GM12891 (cell line): Measurements from ENCODE around the gene MARCHF9.

Experiments used
- DNase-seq: peaks from one replicate; pipeline ENCODE4 v3.0.0; 2011; ENCODE audit warnings: low spot score; ENCODE audit not compliant: insufficient read length
- FAIRE-seq: peaks from 2 replicates; lab custom pipeline; 2011; peaks lifted over from hg19 to GRCh38; lab: Jason Lieb, UNC
- PAX5 ChIP-seq: IDR thresholded peaks from 2 replicates; pipeline ENCODE4 v1.6.1; 2011; ENCODE audit warnings: low read length, moderate library complexity, mild to moderate bottlenecking; ENCODE audit not compliant: insufficient read depth, severe bottlenecking
- POLR2A ChIP-seq: IDR thresholded peaks from 2 replicates; pipeline ENCODE4 v1.6.1; 2011; ENCODE audit warnings: low read depth, low read length, control low read depth
- POLR2AphosphoS5 ChIP-seq: IDR thresholded peaks from 2 replicates; pipeline ENCODE4 v1.6.1; 2011; ENCODE audit warnings: low read depth, low read length, control low read depth
- POU2F2 ChIP-seq: IDR thresholded peaks from 2 replicates; pipeline ENCODE4 v1.6.1; 2011; ENCODE audit warnings: low read depth, mild to moderate bottlenecking, control low read depth, low read length, moderate library complexity
- SPI1 ChIP-seq: IDR thresholded peaks from 2 replicates; pipeline ENCODE4 v1.6.1; 2011; ENCODE audit warnings: low read depth, low read length, control low read depth
- TAF1 ChIP-seq: IDR thresholded peaks from 2 replicates; pipeline ENCODE4 v1.6.1; 2011; ENCODE audit warnings: low read depth, low read length, control low read depth

The MARCHF9 gene

DNA sequence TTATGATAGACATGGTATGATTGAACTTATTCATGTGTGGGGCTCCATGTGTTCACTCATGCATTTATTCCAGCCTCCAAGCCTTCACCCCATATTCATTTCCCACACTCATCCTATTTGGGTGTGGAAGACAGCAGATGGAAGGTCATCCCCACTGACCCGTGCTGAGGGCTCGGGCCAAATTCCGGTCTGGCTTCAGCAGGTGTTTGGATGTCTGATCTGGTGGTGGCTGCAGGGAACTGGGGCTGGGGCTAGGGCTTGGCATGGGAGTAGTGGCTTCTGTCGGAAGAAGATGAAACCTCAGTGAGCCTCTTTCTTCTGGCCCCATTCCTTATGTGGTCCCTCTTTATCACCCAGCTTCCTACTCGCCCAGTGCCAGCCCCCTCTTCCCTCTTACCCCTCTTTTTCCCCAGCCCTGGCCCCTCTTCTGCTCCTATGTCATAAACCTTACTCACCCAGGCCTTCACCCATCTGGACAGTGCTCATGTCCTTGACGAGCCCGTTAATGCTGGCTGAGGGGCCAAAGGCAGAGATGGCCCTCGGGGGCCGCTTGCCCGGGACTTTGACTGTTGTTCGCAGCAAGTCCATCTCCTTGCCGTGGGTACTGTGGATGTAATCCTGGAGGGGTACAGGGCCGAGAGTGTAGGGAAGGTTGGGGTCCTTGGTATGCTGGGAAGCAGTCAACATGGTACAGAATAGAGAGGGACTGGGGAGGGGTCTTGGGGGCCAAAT is 24.4 kb upstream of the MARCHF9 start:
- FAIRE-seq, result no peak
- no peak for DNase-seq
- TF ChIP-seq POU2F2 (no peak), POLR2A (no peak), PAX5 (no peak), SPI1 (no peak), TAF1 (no peak), POLR2AphosphoS5 (no peak)

DNA sequence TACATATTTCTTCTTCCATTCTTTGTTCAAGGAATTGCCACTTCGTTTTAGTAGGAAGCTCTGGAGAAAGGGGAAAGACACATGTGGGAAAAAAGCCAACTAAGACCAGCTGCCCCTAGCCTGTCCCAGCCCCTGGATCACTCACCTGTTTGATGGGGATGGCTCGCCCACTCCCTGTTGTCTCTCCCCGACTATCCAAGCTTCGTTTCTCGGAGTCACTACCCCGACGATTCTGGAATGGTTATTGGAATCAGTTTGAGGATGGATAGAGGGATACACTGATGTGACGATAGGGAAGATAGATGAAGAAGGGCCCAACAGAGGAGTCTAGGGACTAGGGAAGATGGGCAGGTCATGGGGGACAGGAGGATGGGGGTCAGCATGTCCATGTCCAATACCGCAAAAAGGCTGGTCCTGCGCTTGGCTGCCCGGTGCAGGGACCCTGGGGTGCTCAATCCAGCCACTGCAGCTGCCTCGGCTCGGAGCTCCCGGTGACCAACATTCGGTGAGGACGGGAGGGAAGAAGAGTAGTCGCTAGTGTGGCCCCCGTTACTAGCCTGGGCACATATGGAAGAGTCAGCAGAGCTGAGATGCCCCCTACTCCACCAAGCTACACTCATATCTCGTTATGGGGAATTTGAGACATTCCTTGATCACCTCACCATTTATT is 23.4 kb upstream of the MARCHF9 start:
- FAIRE-seq, result no peak

GRCh38 chr12:57732270-57732669 is 22.6 kb upstream of the MARCHF9 start:
- FAIRE-seq, result no peak
- no peak for DNase-seq
- TF ChIP-seq SPI1 (no peak), POU2F2 (no peak), POLR2A (no peak), POLR2AphosphoS5 (no peak), PAX5 (no peak)

More for the DNA sequence above, 23.4 kb upstream of the MARCHF9 start:
- TF ChIP-seq POLR2AphosphoS5 (no peak), TAF1 (no peak), SPI1 (no peak), PAX5 (no peak), POU2F2 (no peak), POLR2A (no peak)
- DNase-seq, result no peak

DNA sequence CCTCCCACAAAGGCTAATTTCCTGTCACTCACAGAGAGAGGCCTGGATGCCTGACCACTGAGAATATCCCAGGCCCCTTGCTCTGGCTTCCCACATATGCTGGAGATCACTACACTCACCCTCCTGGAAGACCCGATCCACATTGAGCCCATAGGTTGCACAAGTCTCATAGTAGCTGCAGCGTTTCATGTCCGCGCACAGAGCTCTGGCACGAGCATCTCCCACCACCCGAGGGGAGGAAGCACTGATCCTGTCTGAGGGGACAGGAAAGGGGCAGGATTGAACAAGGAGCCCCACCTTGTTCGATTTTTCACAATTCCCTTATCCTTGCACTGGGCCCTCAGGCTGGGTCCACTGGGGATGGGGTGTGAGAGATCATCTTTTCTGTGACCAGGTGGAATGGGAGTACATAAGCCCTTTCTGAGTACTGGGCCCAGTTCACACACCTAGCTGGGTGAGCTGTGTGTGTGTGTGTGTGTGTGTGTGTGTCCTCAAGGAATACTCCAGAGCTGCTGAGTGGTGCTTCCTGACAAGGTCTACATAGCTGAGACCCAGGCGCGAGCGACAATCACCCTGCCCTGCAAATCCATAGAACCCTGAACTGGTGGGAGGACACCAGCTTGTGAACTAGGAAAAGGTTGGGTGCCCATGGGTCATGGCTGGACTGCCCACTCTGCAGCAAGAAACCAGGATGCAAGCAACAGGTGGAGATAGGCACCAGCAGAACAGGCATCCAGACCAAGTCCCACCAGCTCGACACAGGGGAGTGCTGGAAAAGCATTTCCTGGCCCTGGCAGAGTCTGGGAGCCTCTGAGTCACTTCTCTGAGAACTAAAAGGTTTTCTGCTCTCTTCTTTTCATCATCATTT is 21.9 kb upstream of the MARCHF9 start:
- no peak for TF ChIP-seq TAF1
- no peak for TF ChIP-seq POLR2A
- no peak for TF ChIP-seq POU2F2
- TF ChIP-seq POLR2AphosphoS5, result no peak
- TF ChIP-seq SPI1, result no peak
- no peak for TF ChIP-seq PAX5
- no peak for DNase-seq
- no peak for FAIRE-seq

DNA sequence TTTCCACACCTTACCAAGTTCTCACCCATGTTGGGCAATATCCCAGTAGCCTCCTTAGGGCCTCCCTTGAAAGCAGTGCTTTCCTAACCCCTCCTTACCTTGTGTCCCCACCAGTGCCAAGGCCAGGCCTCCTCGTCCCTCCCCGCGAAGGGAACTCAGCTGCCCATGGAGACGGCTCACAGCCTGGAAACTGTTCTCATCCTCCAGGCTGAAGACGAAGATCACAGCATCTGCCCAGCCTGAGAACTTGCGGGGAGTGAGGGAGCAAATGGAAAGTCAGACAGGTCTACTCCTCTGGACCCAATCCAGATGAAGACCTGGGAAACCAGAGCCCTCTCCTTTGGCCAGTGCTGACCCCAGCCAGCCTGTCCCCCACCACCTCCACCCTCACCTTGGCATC is 21.0 kb upstream of the MARCHF9 start:
- DNase-seq (no peak), FAIRE-seq (no peak)
- no peak for TF ChIP-seq POLR2A
- TF ChIP-seq PAX5, result no peak
- no peak for TF ChIP-seq POLR2AphosphoS5
- no peak for TF ChIP-seq POU2F2
- TF ChIP-seq SPI1, result no peak
- TF ChIP-seq TAF1, result no peak

DNA sequence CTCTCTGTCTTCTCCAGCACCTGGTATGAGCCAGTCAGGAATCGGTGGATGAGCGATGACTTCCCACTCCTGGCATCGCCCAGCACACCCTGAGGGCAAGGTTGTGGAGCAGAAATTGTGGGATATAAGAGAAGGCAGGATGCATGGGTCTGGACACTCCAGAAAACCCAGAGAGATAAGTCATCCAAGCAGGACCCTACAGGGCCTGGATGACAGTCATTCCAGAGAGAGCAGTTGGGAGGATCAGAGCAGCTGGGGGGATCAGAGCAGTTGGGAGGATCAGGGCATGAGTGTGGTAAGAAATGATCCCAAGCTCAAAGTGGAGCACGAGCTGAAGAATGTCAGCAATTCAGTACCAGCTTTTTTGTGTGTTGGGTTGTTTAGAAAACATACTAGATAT is 20.3 kb upstream of the MARCHF9 start:
- FAIRE-seq, result no peak
- DNase-seq, result no peak
- no peak for TF ChIP-seq PAX5
- no peak for TF ChIP-seq SPI1

GRCh38 chr12:57735198-57735855 is 19.6 kb upstream of the MARCHF9 start:
- FAIRE-seq (no peak), DNase-seq (no peak)
- TF ChIP-seq SPI1, result no peak
- TF ChIP-seq POLR2AphosphoS5, result no peak
- TF ChIP-seq TAF1, result no peak
- no peak for TF ChIP-seq POLR2A

DNA sequence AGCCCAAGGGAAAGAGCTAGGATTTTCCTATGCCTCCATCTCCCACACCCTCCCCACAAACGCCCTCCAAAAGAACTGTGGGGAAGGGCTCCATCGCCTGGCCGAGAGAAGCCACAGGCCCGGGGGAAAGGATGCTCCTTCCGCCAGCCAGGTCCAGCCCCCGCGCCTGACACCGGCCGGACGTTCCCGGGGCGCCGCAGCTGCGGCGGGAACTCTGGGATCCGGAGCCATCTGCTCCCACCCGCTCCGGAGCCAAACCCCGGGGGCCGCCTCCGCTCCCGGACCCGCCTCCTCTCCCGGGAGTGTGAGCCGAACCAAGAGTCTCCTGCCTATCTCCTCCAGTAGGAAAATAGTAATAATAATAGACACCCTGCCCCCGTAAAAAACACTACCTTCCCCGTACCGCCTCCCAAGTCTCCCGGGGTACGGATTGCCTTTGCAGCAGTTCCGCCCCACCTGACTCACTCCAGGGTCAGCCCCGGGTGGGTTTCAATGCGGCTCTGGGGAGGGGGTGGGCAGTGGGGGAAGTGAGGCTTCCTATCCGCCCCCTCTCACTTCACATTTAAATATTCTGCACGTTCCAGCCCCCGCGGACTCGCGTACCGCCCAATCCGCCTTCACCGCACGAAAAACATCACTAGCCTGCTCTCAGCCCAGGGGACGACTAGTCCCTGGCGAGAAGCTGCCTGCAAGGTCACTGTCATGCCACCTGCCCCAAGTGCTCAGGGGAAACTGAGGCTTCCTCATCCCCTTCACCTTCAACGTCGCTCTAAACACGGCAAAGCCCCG is 18.8 kb upstream of the MARCHF9 start:
- FAIRE-seq (no peak), DNase-seq (no peak)
- no peak for TF ChIP-seq POU2F2
- no peak for TF ChIP-seq POLR2A
- no peak for TF ChIP-seq SPI1
- TF ChIP-seq TAF1, result no peak
- TF ChIP-seq POLR2AphosphoS5, result no peak
